Prostate gland (tissue), 2 donors: Measurements from ENCODE around the gene CDT1.

Experiments used
- CTCF ChIP-seq, 4 experiments: fragments of 200-600 bp in 2 of 4; fragments of 450-650 bp in 2 of 4; sonication (generic) in 2 of 4; IDR thresholded peaks; 1 replicate in 3 of 4; 2 replicates in 1 of 4; pipeline ENCODE4 v1.5.1; 2016 to 2019; ENCODE audit warnings: antibody characterized with exemption in 4 of 4, mild to moderate bottlenecking in 2 of 4, moderate library complexity in 2 of 4
- POLR2A ChIP-seq: fragments of 450-650 bp; IDR thresholded peaks from one replicate; pipeline ENCODE4 v1.6.1; 2016; ENCODE audit warnings: antibody characterized with exemption, mild to moderate bottlenecking
- POLR2AphosphoS5 ChIP-seq: sonication (generic); formaldehyde crosslinking; IDR thresholded peaks from one replicate; pipeline ENCODE4 v1.6.1; 2017; ENCODE audit warnings: antibody characterized with exemption

DNA sequence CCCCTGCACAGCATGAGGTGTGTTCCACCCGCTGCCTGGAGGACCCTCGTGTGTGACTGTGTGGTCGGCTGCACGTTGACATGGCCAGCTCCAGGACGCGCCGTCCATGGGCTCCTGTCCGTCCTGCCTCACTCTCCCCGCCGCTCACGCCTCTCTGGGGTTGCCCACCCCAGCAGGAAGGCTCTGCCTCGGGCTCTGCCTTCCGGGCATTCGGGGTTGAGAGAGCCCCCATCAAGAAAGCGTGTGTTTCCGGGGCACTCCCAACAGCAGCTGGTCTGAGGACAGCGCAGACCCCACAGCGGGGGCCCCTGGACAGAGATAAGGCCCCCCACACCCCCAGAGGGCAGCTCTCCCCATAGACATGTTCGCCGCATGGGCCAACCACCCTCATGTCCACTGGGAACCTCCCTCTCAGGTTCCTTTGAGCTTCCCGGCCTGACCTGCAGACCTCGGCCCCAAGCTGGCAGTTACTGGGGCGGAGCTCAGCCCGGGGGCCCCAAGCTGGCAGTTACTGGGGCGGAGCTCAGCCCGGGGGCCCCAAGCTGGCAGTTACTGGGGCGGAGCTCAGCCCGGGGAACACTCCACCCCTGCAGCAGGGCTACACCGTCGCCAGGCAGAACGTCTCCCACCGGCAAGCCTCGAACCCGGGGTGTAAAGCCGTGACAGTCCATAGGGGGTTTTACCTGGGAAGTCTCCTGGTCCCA is 10.2 kb upstream of the CDT1 start:
- TF ChIP-seq CTCF (IDR thresholded peaks at IDR 0.05) (no peak), POLR2A (no peak), POLR2AphosphoS5 (no peak)
